COLO829 (cell line): Measurements from ENCODE around the gene PIK3R1.
"Not testable (repeated sequence)": the region's sequence is repeated elsewhere in the genome, so short reads cannot be mapped to it uniquely, and the experiment has no call there.

Source experiments
- DNase-seq: peaks from one replicate; pipeline ENCODE4 v3.0.0; 2012; ENCODE audit warnings: low spot score

PIK3R1 gene

DNA sequence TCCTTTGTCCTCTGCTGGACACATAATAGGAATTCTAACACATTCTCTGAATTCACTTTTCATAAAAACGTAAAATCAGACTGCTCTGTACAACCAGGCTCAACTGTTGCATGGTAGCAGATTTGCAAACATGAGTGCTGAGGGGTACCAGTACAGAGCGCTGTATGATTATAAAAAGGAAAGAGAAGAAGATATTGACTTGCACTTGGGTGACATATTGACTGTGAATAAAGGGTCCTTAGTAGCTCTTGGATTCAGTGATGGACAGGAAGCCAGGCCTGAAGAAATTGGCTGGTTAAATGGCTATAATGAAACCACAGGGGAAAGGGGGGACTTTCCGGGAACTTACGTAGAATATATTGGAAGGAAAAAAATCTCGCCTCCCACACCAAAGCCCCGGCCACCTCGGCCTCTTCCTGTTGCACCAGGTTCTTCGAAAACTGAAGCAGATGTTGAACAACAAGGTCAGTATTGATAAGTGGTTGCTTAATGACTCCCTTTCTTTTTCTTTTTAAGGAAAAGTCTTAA, 11.1 kb downstream of the PIK3R1 start:
- no peak for DNase-seq

DNA sequence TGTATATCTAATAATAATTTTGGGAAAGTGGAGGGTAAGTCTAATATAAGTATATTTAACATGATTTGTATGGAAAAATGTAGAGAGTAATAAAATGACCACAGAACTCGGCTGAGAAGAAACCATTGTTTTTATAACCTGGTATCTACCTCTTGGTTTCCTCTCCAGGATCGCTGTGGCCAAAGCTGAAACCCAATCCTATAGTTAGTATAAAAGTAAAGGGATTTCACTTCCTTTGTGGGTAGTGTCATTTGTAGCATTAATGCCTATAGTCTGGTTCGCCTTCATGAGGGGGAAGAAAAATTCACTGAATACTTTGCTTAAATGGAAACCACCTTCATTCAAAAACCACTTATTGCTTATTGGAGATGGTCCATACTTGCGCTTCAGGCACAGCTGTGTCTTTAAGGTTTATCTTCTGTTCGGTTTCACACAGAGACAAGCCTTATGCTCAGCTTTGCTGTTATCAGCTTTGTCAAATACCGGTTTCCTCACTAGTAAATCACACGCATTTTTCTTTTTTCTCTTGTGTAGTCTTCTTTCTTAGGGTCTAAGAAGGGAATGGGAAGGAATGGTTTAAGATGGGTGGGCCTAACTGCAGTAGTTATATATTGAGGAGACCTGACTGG, 12.1 kb downstream of the PIK3R1 start:
- DNase-seq: no peak

DNA sequence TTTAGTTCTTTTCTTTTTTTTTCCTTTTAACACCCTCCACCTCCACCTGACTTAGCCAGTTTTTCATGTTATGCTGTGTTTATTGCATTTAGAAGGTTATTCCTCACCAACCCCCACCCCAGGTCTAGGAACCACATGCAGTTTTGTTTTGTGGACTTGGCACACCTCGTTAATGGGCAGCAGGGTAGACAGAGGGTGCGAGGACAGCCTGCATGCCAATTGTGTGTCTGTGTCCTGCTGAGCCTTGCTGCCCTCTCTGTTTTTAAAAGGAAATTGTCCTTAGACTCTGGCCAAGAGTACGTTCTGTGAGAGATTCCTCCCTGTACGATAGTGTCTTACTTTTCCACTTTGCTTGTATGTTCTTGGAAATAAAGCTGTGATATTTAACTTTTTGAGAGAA, 13.9 kb downstream of the PIK3R1 start:
- no peak for DNase-seq

DNA sequence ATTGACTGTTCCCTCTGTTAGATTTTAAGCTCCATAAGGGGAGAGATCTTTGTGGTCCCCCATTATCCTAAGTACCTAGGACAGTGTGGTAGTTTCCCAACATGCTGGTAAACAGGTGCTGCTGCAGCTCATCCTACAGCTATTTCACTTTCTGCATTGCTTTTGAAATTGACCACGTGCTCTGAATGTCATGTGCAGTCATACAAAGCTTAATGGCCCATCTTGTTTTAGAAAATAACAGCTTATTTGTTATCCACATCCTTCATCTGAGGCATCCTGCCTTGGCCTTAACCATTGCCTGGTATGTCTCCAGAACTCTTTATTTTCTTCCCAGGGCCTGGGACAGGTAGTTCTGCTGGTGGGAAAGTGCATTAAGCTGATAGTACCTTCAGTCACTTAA, 14.7 kb downstream of the PIK3R1 start:
- no peak for DNase-seq

DNA sequence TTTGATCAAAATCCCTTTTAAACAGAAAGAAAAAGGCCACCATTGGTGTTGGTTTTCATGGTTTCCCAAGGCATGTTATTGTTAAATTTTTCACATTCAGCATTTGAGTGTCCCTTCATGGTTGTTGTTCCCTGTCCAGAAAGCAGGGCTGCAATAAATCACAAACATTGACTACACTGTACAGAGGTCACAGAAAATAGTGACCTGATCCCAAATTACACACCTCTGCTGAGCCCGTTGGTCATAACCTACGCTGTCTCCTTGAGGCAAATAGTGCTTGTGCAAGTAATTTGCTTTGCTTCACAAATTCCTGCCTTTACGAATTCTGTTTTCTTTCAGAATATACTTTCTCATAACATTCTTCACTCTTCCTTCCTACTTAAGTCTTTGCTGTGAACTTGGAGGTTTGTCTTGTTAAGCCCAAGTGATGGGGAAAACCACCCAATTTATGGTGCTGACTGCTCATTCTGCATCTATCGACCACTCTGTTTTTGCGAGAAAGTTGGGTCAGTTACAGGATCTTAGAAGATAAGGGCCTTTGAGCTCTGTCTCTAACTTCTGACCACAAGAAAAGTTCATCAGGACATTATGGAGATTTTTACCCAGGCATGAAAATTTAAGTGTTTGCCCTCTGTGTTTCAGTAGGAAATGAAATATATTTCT, 16.0 kb downstream of the PIK3R1 start:
- no peak for DNase-seq

DNA sequence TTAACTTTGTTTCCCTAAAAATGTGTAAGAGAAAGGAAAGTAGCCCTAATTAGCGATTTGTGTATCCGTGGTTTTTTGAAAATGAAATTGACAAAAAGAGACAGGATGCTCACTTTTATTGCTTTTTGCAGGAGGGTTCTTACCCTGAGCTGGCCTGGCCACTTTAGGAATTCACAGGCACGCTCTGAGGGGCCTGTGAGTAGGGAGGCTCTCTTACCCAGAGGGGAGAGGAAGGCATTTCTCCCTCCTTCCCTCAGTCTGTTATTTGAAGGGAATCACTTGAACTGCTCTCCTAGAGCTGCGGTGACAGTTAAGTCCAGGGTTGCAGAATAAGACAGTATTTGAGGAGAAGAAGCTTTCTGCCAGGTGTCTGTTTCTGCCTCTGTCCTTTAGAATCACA, 16.7 kb downstream of the PIK3R1 start:
- DNase-seq: no peak

DNA sequence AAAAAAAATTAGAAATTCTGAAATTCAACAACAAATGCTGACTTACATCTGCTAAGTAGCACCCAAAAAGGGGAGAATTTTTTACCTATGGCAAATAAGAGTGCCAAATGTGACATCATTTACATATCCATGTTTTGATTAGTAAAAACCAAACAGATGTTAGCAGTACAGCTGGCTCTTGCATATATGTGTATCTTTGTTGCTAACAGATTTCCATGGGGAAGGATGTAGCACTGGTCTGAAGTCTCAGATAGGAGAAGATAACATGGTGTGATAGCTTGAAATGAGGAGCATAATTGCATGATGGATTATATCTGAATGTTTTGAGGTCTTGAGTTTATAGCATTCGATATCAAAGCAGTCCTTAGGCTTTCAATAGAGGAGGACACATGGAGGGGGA, 17.5 kb downstream of the PIK3R1 start:
- DNase-seq: no peak

DNA sequence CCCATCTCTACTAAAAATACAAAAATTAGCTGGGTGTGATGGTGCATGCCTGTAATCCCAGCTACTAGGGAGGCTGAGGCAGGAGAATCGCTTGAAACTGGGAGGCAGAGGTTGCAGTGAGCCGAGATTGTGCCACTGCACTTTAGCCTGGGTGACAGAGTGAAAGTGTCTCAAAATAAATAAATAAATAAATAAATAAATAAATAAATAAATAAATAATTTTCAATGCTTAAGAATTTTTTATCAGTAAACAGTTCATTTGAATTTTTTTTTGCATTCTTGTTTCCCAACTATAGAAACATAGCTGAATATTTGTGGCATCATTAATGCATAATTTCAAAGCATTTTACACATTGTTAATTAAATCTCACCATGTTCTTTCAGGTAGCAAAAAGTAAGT, 19.7 kb downstream of the PIK3R1 start:
- not testable (repeated sequence) for DNase-seq

DNA sequence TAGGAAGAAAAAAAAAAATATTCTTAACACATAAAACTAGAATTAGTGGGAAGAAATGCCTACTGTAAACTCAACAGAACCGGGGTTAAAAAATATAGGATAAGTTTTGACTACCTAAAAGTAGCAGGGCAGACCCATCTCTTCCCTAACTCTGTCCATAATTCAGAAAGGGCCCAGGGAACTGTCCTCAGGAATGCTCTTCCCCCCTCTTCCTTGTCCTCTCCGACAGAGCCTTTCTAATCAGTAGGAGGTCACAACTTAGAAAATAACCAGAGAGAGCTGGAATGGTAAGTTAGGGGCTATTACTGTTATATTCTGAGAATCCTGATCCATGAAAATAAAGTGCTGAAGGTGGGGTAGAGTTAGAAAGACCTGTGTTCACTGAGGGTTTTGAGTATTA, 22.2 kb downstream of the PIK3R1 start:
- DNase-seq: no peak

DNA sequence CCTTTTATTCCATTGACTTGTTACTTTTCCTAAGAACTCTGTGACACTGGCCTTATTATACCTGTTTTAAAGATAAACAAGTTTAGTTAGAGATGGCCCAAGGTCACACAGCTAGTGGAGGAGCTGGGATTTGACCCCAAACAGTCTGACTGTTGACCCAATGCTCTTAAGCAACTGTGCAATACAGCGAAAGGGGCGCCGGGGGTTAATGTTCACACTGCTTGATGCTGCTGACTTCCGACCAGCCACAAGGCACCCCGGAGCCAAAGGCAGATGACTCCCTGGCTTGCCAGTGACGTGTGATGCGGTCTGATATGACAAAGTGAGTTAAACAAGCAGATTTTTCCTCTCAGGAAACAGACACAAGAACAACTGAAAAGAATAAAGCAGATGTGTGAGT, 23.9 kb downstream of the PIK3R1 start:
- no peak for DNase-seq

DNA sequence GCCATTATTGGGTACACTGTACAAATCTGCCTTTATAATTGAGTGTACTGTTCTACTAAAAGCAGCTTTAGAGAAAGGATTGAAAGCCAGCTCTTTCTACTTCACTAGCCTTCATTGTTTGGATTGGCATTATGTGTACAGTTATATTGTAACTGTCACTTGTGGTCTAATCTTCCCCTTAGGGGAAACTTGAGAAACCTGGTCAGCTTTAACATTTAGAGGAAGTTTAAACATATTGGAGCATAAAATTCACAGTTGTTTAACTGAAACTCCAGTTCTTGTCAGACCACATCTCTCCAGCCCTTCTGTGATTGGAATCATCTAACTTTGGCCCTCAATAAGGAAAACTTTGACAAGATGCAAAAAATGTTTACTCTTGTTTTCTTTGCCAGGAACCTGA, 24.6 kb downstream of the PIK3R1 start:
- DNase-seq: no peak

DNA sequence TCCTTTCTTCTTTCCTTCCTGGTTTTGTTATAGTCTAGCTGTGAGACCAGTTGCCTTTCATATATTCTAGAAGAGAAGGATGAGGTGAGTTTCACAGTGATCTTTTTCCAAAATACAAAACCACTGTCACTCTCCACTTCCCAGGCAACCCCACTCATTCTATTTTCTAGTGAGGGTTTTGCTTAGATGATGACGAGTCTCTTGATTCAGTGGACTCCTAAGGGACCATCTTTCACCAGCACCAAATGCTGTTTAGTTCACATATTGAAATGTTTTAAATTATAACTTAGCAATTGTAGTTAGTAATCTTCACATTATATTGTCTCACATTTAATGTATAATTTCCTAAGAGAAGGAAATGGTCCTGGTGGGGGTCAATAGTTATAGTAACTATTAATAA, 25.2 kb downstream of the PIK3R1 start:
- no peak for DNase-seq

DNA sequence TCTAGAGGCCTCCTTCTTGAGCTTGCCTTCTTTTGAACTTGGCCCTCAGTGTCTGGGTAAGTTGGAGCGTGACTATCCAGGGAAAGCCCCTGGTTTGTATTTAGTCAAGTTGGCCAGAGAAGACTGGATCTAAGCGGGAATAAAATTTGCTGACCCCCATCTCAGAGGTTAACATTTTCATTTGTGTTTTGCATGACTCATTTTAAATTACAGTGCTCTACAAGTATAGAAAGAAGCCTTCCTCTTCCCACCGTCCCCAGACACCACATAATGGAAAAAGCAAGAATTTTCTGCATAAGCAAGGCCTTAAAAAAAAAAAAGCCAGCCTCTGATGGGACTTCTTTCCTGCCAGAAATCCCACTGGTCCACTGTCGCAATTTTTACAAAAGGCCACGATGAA, 27.2 kb downstream of the PIK3R1 start:
- no peak for DNase-seq

DNA sequence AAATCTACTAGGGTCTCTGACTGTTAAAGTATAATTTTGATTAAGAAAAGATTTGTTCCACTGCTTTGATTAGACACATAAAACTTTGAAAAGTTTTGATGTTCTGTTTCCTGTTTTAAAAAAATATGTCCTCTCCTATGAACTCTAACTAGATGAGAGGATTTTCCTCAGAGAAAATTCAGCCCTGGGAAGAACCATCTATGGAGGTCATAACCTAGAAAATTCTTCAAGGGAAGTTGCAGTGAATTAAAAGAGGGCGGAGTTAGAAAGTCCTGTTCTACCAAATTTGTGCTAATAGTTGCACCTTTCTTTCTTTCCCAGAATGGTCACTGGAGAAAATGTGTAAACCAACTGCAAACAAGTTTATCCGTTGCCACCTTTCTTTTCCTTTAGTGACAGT, 27.7 kb downstream of the PIK3R1 start:
- no peak for DNase-seq

DNA sequence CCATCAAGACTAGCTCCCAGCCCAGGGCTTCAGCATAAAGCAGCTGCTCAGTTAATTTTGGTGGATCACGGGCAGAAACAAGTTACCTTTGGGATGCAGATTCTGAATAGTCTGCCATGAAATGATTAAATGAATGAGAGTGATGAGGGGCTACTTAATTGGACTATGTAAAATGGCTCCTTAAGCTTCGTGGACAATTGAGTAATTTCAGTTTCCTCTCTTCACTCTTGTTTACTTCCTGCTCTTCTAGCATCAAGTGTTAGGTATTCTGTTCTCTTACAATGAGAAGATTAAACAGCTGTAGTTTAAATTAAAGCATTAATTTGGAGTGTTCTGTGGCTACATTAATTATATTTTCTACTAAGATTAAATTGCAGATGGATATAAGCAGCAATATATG, 28.1 kb downstream of the PIK3R1 start:
- DNase-seq: no peak

DNA sequence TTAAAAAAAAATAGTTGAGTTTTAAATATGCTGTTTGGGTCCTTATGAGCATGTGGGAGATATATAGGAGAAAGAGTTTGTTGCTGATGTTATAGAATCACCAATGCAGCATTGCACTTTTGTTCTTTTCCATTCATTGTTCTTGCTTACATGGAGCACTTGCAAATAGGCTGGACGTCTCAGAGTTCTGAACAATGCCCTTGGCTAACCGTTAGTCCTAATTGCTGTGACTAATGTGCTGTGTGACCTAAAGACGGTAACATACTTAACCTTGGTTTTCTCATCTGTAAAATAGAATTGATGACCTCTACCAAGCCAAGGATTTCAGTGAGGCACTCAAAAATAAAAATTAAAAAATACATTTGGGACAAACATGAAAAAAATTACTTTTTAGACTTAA, 29.8 kb downstream of the PIK3R1 start:
- DNase-seq: no peak

DNA sequence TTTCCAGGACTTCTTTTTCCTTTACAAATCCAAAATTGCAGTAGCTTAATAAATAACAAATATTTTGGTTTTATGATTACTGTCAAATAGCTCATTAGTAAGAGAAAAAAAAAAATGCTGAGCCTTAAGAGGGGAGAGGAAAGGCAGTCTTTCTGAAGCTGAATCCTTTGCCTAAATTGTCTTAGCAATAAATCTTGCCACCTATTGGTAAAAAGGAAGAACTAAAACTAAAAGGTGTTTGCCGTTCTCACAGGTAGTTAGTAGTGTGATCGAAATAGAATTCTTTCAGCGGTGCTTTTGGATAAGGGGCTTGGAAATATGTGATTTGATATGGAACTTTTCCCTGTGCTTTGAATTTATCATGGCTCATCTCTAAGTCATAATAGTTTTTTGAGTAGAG, 31.2 kb downstream of the PIK3R1 start:
- no peak for DNase-seq

DNA sequence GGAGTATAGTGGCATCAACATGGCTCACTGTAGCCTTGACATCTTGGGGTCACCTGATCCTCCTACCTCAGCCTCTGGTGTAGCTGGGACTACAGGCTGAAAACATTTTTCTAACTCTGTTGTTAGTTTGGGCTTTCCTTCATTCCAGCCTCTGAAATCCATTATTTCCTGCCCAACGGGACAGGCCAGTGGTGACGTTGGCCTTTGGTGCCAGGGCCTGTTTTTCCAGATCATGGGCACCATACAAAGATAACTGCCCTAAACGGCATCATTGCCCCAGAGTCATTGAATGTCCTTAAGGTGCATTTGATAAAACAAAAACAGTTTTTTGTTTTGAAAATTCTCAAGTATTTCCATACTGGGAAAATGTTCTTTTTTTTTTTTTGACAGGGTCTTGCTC, 32.1 kb downstream of the PIK3R1 start:
- DNase-seq: no peak

DNA sequence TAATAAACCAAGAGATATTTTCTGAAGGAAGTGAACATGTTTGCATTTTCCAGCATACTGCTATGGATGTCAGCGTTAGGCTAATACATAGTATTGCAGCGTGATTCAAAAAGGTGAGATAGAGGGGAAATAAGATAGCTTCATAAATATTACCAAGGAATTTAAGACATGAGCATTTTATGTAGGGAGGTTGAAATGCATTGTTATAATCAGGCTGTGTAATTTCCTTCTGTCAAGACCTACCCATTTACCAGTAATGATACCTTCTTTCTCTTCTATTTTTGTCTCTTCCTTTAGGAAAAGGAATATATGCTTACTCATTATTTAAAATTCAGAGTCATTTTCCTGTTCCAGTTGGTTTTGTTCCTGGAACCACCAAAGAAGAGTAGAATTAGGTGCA, 33.3 kb downstream of the PIK3R1 start:
- DNase-seq: no peak

DNA sequence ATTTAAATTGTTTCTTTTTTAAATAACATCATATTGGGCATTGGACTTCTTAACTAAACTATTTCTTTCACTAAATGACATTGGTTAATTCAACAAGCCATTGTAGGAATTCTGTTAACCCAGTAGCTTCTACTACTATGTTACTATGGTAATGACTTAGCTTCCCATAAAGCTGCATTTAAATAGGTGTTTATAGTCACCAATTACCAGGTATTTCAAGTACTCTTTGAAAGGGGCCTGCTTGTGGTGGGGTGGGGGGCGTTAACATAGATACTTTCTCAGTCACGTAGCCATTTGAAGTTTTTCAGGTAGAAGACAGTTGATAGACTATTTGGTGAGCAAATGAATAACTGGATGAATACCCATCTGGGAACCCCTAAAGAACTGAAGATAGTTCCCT, 34.0 kb downstream of the PIK3R1 start:
- DNase-seq: no peak

DNA sequence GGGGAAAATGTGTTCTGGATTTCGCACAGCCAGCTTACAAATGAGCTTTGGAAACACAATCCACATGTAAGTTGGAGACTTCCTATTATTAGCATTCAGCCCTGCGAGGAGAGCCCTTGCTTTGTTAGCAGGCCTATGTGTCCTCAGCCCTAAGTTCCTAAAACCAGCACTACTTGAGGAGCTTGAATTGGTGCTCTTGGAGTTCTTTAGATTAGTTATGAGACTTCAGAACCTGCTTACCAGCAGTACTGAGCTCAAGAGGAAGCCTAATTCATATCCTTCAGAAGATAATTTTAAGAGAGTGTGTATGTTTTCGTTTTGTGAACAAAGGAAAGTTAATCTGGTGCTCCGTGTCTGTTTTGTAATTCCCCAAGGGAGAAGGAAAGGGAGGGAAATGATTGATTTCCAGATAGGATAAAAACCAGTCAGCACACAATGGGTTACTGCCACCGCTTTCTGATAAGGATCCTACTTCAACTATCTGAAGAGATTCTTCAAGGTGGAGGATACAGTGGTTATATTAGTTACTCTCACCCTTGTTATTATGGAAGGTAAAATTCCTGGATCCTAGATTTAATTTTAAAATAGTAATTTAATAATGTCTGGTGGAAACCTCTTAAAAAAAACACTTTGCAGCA, 35.2 kb downstream of the PIK3R1 start:
- no peak for DNase-seq

DNA sequence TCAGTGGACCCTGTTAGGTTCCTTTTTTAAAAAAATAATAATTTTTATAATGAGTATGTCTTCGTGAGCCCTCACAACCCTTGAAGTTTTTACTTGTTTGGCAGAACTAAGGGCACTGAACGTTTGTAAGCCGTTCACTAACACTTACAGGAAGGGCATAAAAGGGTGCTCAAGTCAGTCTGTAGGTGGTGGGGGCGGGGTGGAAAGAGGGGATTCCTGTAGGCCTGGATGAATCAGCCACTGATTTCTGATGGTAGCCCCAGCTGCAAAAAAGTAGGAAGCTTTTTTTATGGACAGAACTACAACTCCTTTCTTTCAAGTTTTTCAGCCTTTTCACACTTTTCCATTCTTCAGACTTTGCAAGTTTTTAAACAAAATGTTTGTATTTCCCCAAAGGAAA, 35.8 kb downstream of the PIK3R1 start:
- DNase-seq: no peak

DNA sequence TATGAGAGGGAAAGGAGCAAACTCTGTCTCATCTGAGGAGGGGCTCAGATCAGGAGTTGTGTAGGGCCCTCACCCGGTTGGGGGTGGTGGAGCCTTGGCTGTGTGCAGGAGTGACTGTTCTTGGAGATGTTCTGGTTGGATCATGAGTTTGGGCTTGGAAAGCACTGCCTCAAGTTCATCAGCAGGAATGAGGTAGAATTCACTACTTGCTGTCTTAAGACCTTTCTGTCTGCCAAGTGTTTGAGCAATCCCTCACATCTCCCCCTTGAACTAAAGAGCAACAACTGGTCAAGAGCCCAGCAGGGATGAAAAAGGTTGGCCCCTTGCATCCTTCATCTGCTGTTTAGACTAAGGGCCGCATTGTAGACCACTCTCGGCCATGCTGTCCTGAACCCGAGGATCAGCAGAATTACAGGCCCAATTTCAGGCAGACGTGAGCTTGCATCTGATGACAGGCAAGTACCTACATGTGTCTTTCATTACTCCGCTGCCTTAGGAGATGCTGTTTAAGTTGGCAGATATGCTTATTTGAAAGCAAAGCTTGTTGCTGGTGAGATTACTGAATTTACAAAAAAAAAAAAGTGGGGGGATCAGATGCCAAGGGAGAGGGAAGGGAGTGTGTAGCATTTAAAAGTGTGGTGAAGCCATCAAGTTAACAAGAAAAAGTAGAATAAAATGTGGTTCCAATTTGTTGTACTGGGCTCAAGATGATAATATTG, 36.4 kb downstream of the PIK3R1 start:
- DNase-seq: no peak
